HUES6 (cell line): ENCODE data around the gene CAMK4.
"Not testable (repeated sequence)": the region's sequence is repeated elsewhere in the genome, so short reads cannot be mapped to it uniquely, and the experiment has no call there.

Experiments used
- H3K27ac ChIP-seq: 2 replicates; pipeline ENCODE4 v1.7.0; 2013; ENCODE audit warnings: low read depth, mild to moderate bottlenecking, low read length, inconsistent platforms
- H3K27me3 ChIP-seq: 2 replicates; pipeline ENCODE4 v1.6.1; 2013; ENCODE audit warnings: low read length; ENCODE audit not compliant: control insufficient read depth, insufficient read depth
- H3K36me3 ChIP-seq: 2 replicates; pipeline ENCODE4 v1.6.1; 2013; ENCODE audit warnings: low read length; ENCODE audit not compliant: control insufficient read depth, insufficient read depth
- H3K4me1 ChIP-seq: 2 replicates; pipeline ENCODE4 v1.6.1; 2013; ENCODE audit warnings: low read length; ENCODE audit not compliant: control insufficient read depth, insufficient read depth
- H3K4me3 ChIP-seq: 2 replicates; pipeline ENCODE4 v1.5.1; 2013; ENCODE audit warnings: low read depth, low read length
- H3K9ac ChIP-seq: one replicate; pipeline ENCODE4 v1.6.1; 2013; ENCODE audit warnings: mild to moderate bottlenecking, low read length
- H3K9me3 ChIP-seq: 2 replicates; pipeline ENCODE4 v1.6.1; 2013; ENCODE audit warnings: low read depth, low read length; ENCODE audit not compliant: control insufficient read depth, insufficient read depth

The CAMK4 gene

DNA sequence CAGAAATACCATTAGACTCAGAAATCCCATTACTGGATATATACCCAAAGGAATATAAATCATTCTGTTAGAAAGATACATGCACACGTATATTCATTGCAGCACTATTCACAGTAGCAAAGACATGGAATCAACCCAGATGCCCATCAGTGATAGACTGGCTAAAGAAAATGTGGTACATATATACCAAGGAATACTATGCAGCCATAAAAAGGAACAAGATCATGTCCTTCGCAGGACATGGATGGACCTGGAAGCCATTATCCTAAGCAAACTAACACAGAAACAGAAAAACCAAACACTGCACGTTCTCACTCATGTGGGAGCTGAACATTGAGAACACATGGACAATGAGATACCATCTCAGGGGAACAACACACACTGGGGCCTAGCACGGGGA, 33.4 kb downstream of the CAMK4 start:
- H3K9me3 ChIP-seq, H3K27ac ChIP-seq, H3K36me3 ChIP-seq, H3K9ac ChIP-seq, H3K27me3 ChIP-seq, H3K4me3 ChIP-seq, H3K4me1 ChIP-seq: not testable (repeated sequence)

DNA sequence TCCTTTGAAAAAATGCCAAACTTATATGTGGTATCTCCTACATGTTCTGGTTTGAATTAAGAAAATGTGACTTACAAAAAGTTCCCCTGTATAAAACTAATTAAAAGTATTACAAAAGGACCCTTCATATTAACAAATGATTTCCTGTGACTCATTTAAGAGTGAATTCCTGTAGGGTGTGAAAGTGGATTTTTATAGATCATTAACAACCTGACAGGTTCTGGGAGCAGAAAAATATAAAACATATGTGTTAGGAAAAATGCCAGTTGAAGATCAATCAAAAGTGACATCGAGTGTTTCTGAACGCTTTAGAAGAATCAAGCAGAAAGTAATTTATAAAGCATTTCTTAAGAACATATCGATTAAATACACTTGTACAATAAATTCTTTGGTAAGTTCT, 35.5 kb downstream of the CAMK4 start:
- H3K4me1 ChIP-seq, result 0 out of 2 replicates have a peak, but pooled peaks cover 3% of the 10 kb centered on the region
- no peak overlapping the region for H3K27ac ChIP-seq
- no peaks in the 10 kb centered on the region for H3K36me3 ChIP-seq
- peaks cover 3% of the 10 kb centered on the region; the same call in 1 of the 2 replicates for H3K9me3 ChIP-seq
- H3K4me3 ChIP-seq, result no peak overlapping the region
- H3K27me3 ChIP-seq, result no peaks in the 10 kb centered on the region
- no peak overlapping the region for H3K9ac ChIP-seq

DNA sequence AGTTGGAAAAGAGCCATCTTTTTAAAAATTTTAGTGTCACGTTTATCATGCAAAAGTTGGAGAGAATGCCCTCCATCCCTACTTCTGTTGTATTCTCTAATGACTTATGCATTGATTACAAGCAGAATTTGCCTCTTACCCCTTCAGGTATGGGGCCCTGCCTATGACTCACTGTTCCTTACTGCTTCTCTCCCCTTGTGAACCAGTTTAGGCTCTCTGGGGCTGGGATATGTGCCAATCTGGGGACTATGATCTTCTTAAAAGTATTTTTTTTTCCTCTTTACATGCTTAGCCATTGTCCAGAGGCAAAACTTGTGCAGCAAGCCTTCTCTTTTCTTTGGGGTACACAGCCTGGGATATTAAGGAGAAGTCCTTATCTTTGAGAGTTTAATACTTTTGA, 37.4 kb downstream of the CAMK4 start:
- Histone ChIP-seq H3K27ac (no peak overlapping the region), H3K9ac (no peak overlapping the region), H3K4me3 (no peak overlapping the region), H3K36me3 (no peaks in the 10 kb centered on the region), H3K4me1 (0 out of 2 replicates have a peak, but pooled peaks cover 3% of the 10 kb centered on the region), H3K27me3 (no peaks in the 10 kb centered on the region), H3K9me3 (peaks cover 3% of the 10 kb centered on the region; the same call in 1 of the 2 replicates)

DNA sequence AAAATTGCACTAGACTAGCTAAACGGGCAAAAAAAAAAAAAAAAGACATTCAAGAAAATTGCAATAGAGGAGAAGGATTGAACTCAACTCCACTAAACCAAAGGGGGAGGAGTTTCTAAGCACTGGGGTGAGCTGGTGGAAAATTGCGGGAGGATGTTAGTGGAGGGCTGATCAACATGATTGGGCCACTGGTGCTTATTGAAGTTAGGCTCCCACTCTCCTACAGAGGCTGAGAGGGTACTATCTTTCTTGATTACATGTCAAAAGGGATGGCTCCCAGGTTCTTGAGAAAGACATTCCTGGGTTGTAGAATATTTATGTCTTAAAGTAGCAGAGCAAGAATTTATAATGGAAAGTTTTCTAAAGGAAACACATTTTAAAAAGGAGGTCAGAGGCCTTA, 38.0 kb downstream of the CAMK4 start:
- Histone ChIP-seq H3K4me3 (no peak overlapping the region), H3K27me3 (no peaks in the 10 kb centered on the region), H3K4me1 (0 out of 2 replicates have a peak, but pooled peaks cover 3% of the 10 kb centered on the region), H3K9me3 (peaks cover 3% of the 10 kb centered on the region; the same call in 1 of the 2 replicates), H3K36me3 (no peaks in the 10 kb centered on the region), H3K9ac (no peak overlapping the region), H3K27ac (no peak overlapping the region)

DNA sequence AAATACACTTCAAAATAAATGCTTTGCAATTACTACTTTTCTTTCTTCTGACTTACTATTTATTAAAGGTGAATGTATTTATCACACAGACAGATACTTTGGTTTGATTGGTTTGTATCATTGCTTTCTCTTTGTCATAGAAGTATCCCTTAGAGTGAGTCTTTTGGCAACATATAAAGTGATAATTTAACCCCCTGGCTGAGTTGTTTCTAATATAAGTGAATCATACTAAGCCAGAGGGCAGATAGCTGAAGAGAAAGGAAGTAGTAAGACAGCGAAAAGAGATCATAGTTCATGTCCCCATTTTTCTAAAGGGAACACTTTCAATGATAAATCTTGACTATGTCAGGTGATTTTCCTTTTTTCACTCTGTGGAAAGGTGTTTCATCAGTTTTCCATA, 38.6 kb downstream of the CAMK4 start:
- no peak overlapping the region for H3K9ac ChIP-seq
- H3K4me3 ChIP-seq, result no peak overlapping the region
- no peak overlapping the region for H3K27ac ChIP-seq
- H3K9me3 ChIP-seq, result 0 out of 2 replicates have a peak, but pooled peaks cover under 1% of the 10 kb centered on the region
- no peaks in the 10 kb centered on the region for H3K27me3 ChIP-seq
- H3K36me3 ChIP-seq, result no peaks in the 10 kb centered on the region
- H3K4me1 ChIP-seq, result 0 out of 2 replicates have a peak, but pooled peaks cover 3% of the 10 kb centered on the region

DNA sequence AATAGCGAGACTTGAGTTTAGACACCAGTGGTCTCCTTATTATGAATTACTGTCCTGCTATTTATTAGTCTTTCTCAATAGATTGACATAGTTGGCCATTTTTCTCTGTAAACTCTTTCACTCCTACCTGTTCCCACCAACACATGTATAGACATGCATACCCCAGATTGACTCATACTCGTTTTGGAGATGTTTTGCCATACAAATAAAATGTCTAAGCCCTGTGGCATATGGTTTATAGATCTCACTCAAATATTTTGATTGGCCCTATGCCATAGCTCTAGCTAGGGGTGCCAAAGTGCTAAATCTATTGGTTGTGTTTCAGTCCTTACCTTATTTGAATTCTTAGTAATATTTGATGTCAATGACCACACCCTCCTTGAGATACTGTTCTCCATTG, 42.3 kb downstream of the CAMK4 start:
- no peaks in the 10 kb centered on the region for H3K9me3 ChIP-seq
- H3K4me1 ChIP-seq, result 0 out of 2 replicates have a peak, but pooled peaks cover 3% of the 10 kb centered on the region
- H3K4me3 ChIP-seq, result no peak overlapping the region
- H3K9ac ChIP-seq, result no peak overlapping the region
- H3K36me3 ChIP-seq, result no peaks in the 10 kb centered on the region
- no peak overlapping the region for H3K27ac ChIP-seq
- H3K27me3 ChIP-seq, result no peaks in the 10 kb centered on the region

DNA sequence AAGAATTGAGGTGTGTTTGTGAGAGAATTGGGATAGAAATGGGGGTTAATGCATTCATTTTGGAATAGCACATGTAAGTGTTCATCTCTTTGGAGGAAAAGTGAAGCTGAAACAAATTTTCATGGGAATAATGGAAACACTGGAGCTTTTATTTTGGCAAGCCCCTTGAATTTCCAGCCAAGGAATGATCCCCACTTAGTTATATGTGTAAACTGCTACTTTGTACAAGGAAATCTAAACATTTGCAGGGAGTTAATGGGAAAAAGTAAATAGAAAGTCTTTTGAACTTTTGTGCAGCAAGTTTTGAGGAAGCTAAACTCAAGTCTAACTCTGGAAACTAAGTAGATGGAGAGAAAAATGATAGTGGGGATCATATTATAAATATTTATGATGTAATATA, 44.1 kb downstream of the CAMK4 start:
- no peaks in the 10 kb centered on the region for H3K36me3 ChIP-seq
- no peaks in the 10 kb centered on the region for H3K4me1 ChIP-seq
- H3K9me3 ChIP-seq, result no peaks in the 10 kb centered on the region
- H3K27me3 ChIP-seq, result no peaks in the 10 kb centered on the region
- no peak overlapping the region for H3K27ac ChIP-seq
- no peak overlapping the region for H3K4me3 ChIP-seq
- H3K9ac ChIP-seq, result no peak overlapping the region

DNA sequence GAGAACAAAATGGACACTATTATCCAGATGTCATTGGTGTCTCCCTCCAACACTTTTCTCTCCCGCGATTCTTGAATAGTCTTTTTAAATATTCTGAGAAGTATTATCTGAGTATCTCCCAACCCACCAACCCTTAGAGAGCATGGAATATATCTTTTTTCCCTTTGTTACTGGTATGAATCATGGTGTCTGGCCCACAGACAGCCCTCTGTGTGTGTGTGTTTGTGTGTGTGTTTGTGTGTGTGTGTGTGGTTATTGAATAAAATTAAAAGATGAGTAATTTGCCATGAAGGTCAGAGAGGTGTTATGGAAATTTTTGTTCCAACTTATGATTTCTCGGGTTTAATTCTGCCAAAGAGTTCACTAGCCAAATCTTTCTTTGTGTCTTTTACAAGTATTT, 47.7 kb downstream of the CAMK4 start:
- no peaks in the 10 kb centered on the region for H3K9me3 ChIP-seq
- H3K36me3 ChIP-seq, result no peaks in the 10 kb centered on the region
- no peak overlapping the region for H3K4me3 ChIP-seq
- H3K4me1 ChIP-seq, result no peaks in the 10 kb centered on the region
- H3K27me3 ChIP-seq, result no peaks in the 10 kb centered on the region
- no peak overlapping the region for H3K9ac ChIP-seq
- H3K27ac ChIP-seq, result no peak overlapping the region

DNA sequence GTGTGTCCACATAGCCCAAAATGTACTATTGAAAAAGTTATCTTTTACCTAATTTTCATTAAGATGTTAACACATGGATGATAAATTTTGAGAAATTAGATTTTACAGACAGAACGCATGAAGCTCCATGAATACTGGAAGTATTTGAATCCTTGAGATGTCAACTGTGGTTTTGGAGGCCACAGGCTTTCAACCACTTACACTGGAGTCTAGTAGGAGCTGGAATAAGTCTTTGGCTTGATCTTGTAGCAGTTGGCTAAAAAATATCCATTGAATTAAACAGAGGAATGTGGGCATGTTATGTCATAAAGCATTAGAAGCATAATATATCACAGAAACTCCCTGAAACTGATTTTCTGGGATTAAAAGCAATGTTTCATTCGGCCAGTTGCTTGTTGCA, 52.9 kb downstream of the CAMK4 start:
- no peak overlapping the region for H3K9ac ChIP-seq
- no peak overlapping the region for H3K27ac ChIP-seq
- H3K9me3 ChIP-seq, result no peaks in the 10 kb centered on the region

DNA sequence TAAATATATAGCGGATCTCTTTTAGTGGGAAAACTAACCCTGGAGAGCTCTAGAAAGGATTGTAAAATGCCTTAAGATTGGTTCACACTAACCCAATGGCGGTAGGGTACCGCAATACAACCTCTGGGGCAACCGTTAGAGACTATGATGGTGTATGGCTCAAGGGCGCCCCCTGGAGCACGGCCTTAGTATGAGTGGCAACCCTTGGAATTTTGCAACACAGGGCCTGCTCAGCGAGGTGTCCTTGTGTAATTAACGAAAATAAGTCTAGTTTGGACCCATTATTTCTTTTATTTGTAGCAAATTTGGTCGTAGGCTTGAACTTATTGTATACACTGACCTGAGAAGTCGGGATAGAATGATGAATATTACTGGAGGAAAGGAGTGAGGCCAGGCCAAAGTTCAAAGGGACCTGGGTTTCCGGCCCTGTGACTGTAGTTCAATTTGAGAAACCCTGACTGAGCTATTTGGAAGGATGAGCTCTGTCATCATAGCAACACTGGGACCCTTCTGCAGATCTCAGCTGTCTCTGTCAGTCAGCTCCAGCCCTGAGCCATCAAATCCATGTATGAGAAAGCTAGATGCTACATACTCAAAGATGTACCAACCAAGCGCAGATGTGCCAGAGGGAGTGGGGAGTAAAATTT, 54.8 kb downstream of the CAMK4 start:
- H3K4me1 ChIP-seq, result no peaks in the 10 kb centered on the region

More for the DNA sequence above, 52.9 kb downstream of the CAMK4 start:
- no peaks in the 10 kb centered on the region for H3K36me3 ChIP-seq
- no peaks in the 10 kb centered on the region for H3K4me1 ChIP-seq
- no peak overlapping the region for H3K4me3 ChIP-seq
- no peaks in the 10 kb centered on the region for H3K27me3 ChIP-seq

DNA sequence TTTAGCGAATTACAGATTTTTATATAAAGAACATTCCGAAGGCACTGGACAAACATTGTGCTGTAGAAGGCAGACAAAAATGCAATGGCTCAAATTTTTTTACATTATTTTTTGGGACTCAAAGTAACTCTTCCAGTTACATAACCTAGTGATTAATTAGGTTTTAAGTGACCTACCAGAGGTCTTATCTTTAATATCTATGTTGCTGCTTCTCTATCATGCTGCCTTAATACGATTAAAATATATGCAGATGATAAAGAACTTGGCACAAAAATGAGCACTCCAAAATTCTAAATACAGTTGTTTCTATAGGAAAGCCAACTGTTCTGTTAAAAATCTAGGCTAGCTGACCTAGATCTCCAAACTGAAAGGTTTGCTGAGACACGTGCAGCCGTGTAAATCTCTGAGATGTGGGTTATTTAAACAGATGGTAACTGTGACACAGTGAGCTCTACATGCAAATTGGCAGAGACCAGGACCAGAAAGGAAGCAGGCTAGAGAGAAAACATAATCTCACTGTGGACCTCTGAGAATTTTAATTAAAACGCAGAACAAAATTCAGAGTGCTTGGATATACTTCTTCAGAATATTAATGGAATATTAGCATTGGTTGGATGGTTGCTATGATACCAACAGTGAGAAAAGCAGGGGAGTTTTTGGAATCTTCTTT, 56.2 kb downstream of the CAMK4 start:
- no peaks in the 10 kb centered on the region for H3K4me1 ChIP-seq
- no peaks in the 10 kb centered on the region for H3K27me3 ChIP-seq
- no peaks in the 10 kb centered on the region for H3K36me3 ChIP-seq
- no peak overlapping the region for H3K27ac ChIP-seq
- H3K4me3 ChIP-seq, result no peak overlapping the region
- H3K9ac ChIP-seq, result no peak overlapping the region
- H3K9me3 ChIP-seq, result no peaks in the 10 kb centered on the region

More for the DNA sequence above, 54.8 kb downstream of the CAMK4 start:
- H3K27me3 ChIP-seq, result no peaks in the 10 kb centered on the region
- H3K4me3 ChIP-seq, result no peak overlapping the region
- H3K9ac ChIP-seq, result no peak overlapping the region
- no peaks in the 10 kb centered on the region for H3K36me3 ChIP-seq
- H3K27ac ChIP-seq, result no peak overlapping the region
- no peaks in the 10 kb centered on the region for H3K9me3 ChIP-seq
